ENCODE measurements around the gene HGFAC. TPM values are rescaled to one million over a fixed set of nuclear protein-coding genes. Genes with fewer than 3 reads are reported as not detected.
A peak's percentile ranks its signal among the peaks of the same experiment; 100 is the strongest.

Gene HGFAC
- total RNA-seq, 1 donor from 2014 or later = 0.48 TPM

- DNase-seq (ENCODE audit: low read depth) = no peak
Measured at GRCh38 chr4:3423952-3424351, 17.8 kb upstream of the HGFAC start.

- DNase-seq (ENCODE audit: low read depth) = peak; percentile 73
Measured at GRCh38 chr4:3424522-3425095, 17.2 kb upstream of the HGFAC start.

DNA sequence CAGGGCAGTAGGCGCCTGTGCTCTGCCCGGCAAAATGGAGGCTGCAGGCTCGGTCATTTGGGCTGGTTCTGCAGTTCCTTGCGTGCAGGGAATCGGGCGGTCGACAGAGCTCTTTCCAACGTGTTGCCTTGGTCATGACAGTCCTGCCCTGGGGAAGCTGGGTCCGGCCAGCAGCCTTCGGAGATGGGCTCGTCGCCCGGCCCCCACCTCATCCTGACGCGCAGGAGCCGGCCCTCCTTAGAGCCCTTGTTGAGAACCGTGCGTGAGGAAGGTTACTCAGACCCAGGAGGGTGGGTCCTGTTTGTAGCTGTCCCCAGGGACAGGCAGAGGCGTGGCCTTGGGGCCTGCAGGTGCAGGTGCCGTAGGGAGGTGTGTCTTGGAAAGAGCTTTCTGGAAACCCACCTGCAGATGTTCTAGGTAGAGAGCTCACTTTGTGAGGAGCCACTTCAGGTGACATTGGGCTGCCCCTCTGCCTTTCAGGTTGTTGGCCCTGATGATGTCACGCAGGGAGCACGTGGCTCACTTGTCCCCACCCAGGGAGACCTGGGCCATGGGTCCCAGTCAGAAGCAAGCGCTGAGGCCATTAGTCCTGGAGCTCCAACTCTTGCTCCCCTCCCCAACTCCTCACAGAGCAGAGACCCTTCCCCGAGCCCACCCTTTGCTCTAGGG lies 15.2 kb upstream of the HGFAC start:
- DNase-seq (ENCODE audit: low read depth) = no peak

DNA sequence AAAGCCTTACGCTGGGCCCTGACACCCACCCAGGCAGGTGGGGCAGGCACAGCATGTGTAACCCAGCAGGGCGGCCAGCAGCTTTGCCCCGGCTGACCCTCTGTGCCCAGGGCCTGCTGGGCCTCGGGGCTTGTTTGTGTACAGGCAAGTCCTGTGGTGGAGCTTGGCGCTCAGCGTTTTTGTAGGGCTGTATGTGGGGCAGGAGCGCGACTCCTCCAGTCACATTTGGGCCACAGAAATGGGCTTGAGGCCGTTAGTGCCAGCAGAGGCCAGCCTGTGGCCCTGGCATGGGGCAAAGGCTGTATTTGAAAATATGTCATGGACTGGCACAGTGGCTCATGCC lies 14.7 kb upstream of the HGFAC start:
- DNase-seq (ENCODE audit: low read depth) = no peak

GRCh38 chr4:3427706-3428446 lies 13.9 kb upstream of the HGFAC start:
- DNase-seq (ENCODE audit: low read depth) = no peak

GRCh38 chr4:3429651-3430050 lies 12.1 kb upstream of the HGFAC start:
- no peak for DNase-seq (ENCODE audit: low read depth)

DNA sequence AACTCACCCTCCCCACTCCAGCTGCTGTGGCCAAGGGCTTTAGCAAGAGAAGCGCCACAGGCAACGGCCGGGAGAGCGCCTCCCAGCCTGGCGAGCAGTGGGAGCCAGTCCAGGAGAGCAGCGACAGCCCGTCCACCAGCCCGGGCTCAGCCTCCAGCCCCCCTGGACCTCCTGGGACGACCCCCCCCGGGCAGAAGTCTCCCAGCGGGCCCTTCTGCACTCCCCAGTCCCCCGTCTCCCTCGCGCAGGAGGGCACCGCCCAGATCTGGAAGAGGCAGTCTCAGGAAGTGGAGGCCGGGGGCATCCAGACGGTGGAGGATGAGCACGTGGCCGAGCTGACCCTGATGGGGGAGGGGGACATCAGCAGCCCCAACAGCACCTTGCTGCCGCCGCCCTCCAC lies 11.2 kb upstream of the HGFAC start:
- no peak for DNase-seq (ENCODE audit: low read depth)

DNA sequence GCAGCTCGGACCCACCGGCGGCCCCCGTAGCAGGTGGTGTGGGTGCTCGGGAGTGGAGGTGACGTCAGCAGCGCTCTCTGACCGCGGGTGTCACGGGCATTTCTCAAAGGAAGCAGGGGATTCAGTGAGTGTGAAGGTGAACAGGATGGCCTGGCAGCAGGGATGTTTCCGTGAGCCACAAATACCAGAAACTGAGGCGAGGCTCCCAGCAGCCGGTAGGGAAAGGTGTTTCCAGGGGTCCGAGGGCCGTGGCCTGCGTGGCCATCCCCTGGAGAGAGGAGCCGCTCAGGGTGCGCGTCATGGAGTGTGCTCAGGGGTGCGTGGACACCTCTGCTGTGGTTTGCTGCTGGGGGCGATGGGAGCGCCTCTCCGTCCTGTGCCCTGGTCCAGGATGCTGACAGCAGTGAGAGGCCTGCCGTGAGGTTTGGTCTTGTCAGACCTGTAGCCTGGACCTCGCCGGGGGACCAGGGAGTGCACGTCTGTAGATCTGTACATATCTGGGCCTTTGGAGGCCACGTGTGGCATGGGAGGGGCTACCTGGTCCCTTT lies 10.2 kb upstream of the HGFAC start:
- DNase-seq (ENCODE audit: low read depth) = no peak

- DNase-seq (ENCODE audit: low read depth) = no peak
Measured at GRCh38 chr4:3432381-3432790, 9.4 kb upstream of the HGFAC start.

- DNase-seq (ENCODE audit: low read depth) = no peak
Measured at GRCh38 chr4:3433138-3433869, 8.5 kb upstream of the HGFAC start.

- DNase-seq (ENCODE audit: low read depth) = no peak
Measured at GRCh38 chr4:3434881-3435685, 6.7 kb upstream of the HGFAC start.

- DNase-seq (ENCODE audit: low read depth) = no peak
Measured at GRCh38 chr4:3435686-3435956, 6.1 kb upstream of the HGFAC start.

GRCh38 chr4:3436048-3436797 lies 5.5 kb upstream of the HGFAC start:
- DNase-seq (ENCODE audit: low read depth) = peak; percentile 67

DNA sequence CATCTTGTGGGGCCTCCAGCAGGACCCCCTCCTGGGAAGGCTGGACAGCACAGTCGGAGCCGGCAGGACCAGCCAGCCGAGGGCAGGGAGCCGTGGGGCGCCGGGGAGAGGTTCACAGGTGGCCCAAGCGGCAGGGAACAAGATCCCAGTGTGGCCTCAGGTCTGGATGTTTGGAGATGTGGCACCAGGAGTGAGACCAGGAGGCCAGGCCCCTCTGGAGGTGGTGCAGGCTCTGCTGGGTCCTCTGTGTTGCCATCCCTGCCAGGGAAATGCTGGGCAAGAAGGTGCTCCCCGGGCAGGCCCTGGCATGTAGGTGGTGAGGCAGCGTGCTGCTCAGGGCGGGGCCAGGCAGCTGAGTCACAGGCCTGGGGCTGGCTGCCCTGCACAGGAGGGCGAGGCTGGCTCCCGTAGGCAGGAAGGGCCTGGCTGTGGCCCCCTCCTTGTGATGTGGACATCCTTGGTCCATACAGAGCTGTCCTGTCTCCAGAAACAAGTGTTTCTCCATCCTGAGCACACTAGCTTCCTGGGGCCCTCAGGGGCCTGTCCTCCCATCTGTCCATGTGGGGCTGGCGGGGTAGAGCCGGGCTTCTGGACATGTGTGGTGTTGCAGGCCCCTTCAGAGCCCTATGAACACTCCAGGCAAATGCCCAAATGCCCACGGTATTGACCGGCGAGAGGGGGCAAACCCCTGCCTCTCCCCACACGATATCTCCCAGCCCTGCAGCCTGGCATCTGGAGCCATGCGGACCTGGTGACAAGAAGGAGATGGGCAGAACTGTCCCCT lies 4.8 kb upstream of the HGFAC start:
- DNase-seq (ENCODE audit: low read depth) = peak; percentile 69

DNA sequence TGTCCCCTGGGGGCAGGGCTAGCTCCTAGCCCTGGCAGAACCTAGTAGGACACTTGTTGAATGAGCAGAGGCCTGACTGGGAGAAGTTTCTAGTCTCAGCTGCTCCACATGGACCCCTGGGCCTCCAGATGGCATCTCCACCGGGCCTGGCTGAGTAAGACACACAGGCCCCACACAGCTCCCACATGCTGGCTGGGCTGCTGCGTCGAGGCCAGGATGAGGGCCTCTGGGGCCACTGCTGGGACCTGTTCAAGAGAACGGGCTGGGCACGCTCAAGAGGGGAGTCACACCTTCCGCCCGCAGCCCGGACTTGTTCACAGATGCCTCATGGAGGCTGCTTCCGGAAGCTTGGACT lies 4.2 kb upstream of the HGFAC start:
- DNase-seq (ENCODE audit: low read depth) = no peak

- no peak for DNase-seq (ENCODE audit: low read depth)
Measured at GRCh38 chr4:3437998-3438846, 3.5 kb upstream of the HGFAC start.

DNA sequence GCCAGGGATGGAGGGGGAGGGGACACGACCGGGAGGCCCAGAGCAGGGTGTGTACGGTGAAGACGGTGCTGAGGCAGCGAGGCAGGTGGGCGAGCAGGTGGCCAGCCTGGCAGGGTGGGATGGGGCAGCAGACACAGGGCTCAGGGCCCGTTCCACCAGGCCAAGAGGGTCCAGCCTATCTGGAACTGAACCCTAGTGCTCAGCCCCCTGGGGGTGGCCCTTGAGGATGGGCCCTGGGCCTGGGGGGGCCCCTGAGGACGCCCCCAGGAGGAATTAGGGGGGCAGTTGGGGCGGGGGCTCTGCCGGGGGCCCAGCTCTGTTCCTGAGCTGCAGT lies 3.0 kb upstream of the HGFAC start:
- no peak for DNase-seq (ENCODE audit: low read depth)

- DNase-seq (ENCODE audit: low read depth) = no peak
Measured at GRCh38 chr4:3439391-3439790, 2.4 kb upstream of the HGFAC start.

DNA sequence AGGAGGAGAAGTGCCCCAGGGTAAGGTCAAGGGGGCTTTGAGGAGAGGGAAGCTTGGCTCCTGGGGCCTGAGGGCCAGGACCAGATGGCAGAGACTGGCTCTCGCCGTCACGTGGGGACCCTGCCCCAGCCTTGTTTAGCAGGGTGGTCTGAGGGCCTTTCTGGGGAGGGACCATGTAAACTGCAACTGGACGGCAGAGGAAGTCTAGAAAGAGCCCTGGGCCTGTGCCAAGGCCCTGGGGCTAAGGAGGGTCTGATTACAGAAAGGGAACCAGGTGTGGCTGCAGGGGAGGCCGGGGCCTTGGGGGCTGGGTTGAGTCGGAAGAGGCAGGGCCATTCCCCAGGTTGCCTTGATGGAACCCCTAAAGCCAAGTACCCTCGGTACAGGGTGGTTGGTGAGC lies 1.8 kb upstream of the HGFAC start:
- DNase-seq (ENCODE audit: low read depth) = no peak
